HEK293 (cell line): ENCODE results near the gene MTHFD1L.
A peak's percentile ranks its signal among the peaks of the same experiment; 100 is the strongest.

Experiments
- GLI4 ChIP-seq: fragments of 450-650 bp; formaldehyde crosslinking; IDR thresholded peaks from 2 replicates; pipeline ENCODE4 v1.5.1; 2016; ENCODE audit warnings: missing biosample characterization, missing genetic modification characterization
- HOXC10 ChIP-seq: sonication (generic); formaldehyde crosslinking; IDR thresholded peaks from 2 replicates; pipeline ENCODE4 v1.8.1; 2023; ENCODE audit warnings: mild to moderate bottlenecking, missing genetic modification reagents
- SP7 ChIP-seq: fragments of 450-650 bp; formaldehyde crosslinking; IDR thresholded peaks from 2 replicates; pipeline ENCODE4 v1.5.1; 2016; ENCODE audit warnings: missing biosample characterization, missing genetic modification characterization
- YY1 ChIP-seq: fragments of 450-650 bp; formaldehyde crosslinking; IDR thresholded peaks from 2 replicates; pipeline ENCODE4 v1.5.1; 2018; ENCODE audit warnings: missing biosample characterization, missing genetic modification characterization
- ZFP69B ChIP-seq: fragments of 450-650 bp; formaldehyde crosslinking; IDR thresholded peaks from 2 replicates; pipeline ENCODE4 v1.5.1; 2016; ENCODE audit warnings: missing biosample characterization, missing genetic modification characterization
- ZNF133 ChIP-seq: fragments of 450-650 bp; formaldehyde crosslinking; IDR thresholded peaks from 2 replicates; pipeline ENCODE4 v1.5.1; 2016; ENCODE audit warnings: missing biosample characterization, missing genetic modification characterization
- ZNF169 ChIP-seq: fragments of 450-650 bp; formaldehyde crosslinking; IDR thresholded peaks from 2 replicates; pipeline ENCODE4 v1.5.1; 2016; ENCODE audit warnings: missing biosample characterization, missing genetic modification characterization
- ZNF174 ChIP-seq: fragments of 450-650 bp; formaldehyde crosslinking; IDR thresholded peaks from 2 replicates; pipeline ENCODE4 v1.5.0; 2017; ENCODE audit warnings: missing biosample characterization, mild to moderate bottlenecking, missing genetic modification characterization
- ZNF2 ChIP-seq: fragments of 450-650 bp; formaldehyde crosslinking; IDR thresholded peaks from 2 replicates; pipeline ENCODE4 v1.5.1; 2016; ENCODE audit warnings: missing biosample characterization, missing genetic modification characterization
- ZNF239 ChIP-seq: fragments of 450-650 bp; formaldehyde crosslinking; IDR thresholded peaks from 2 replicates; pipeline ENCODE4 v1.5.1; 2016; ENCODE audit warnings: missing biosample characterization, missing genetic modification characterization
- ZNF473 ChIP-seq: fragments of 450-650 bp; formaldehyde crosslinking; IDR thresholded peaks from 2 replicates; pipeline ENCODE4 v1.5.1; 2017; ENCODE audit warnings: missing biosample characterization, missing genetic modification characterization
- ZNF501 ChIP-seq: fragments of 450-650 bp; formaldehyde crosslinking; IDR thresholded peaks from 2 replicates; pipeline ENCODE4 v1.5.1; 2016; ENCODE audit warnings: missing biosample characterization, missing genetic modification characterization
- ZNF571 ChIP-seq: fragments of 450-650 bp; formaldehyde crosslinking; IDR thresholded peaks from 2 replicates; pipeline ENCODE4 v1.5.0; 2017; ENCODE audit warnings: missing biosample characterization, missing genetic modification characterization
- ZNF585B ChIP-seq: fragments of 450-650 bp; formaldehyde crosslinking; IDR thresholded peaks from 2 replicates; pipeline ENCODE4 v1.5.1; 2016; ENCODE audit warnings: missing biosample characterization, missing genetic modification characterization
- ZNF660 ChIP-seq: fragments of 450-650 bp; IDR thresholded peaks from 2 replicates; pipeline ENCODE4 v1.5.1; 2018; ENCODE audit warnings: missing biosample characterization, mild to moderate bottlenecking, missing genetic modification characterization
- ZNF670 ChIP-seq: fragments of 450-650 bp; formaldehyde crosslinking; IDR thresholded peaks from 2 replicates; pipeline ENCODE4 v1.5.1; 2016; ENCODE audit warnings: missing biosample characterization, missing genetic modification characterization, low read depth
- ZNF707 ChIP-seq: fragments of 450-650 bp; formaldehyde crosslinking; IDR thresholded peaks from 2 replicates; pipeline ENCODE4 v1.5.1; 2016; ENCODE audit warnings: missing biosample characterization, missing genetic modification characterization
- ZNF837 ChIP-seq: fragments of 450-650 bp; formaldehyde crosslinking; IDR thresholded peaks from 2 replicates; pipeline ENCODE4 v1.5.1; 2016; ENCODE audit warnings: missing biosample characterization, missing genetic modification characterization
- TF ChIP-seq, protein P1 (sequence below): fragments of 450-650 bp; formaldehyde crosslinking; IDR thresholded peaks from 2 replicates; pipeline ENCODE4; 2016; ENCODE audit warnings: missing biosample characterization, missing genetic modification characterization
- TF ChIP-seq, protein P2 (sequence below): IDR thresholded peaks from 2 replicates; pipeline ENCODE4 v1.6.1; 2011; ENCODE audit warnings: mild to moderate bottlenecking, low read depth, low read length, borderline replicate concordance
- TF ChIP-seq, protein P3 (sequence below): fragments of 450-650 bp; formaldehyde crosslinking; IDR thresholded peaks from 2 replicates; pipeline ENCODE4 v1.5.1; 2016; ENCODE audit warnings: missing biosample characterization, missing genetic modification characterization
- TF ChIP-seq, protein P4 (sequence below): fragments of 450-650 bp; formaldehyde crosslinking; IDR thresholded peaks from 2 replicates; pipeline ENCODE4 v1.5.1; 2017; ENCODE audit warnings: missing biosample characterization, missing genetic modification characterization
- TF ChIP-seq, protein P5 (sequence below): fragments of 450-650 bp; formaldehyde crosslinking; IDR thresholded peaks from 2 replicates; pipeline ENCODE4 v1.5.1; 2016; ENCODE audit warnings: missing biosample characterization, missing genetic modification characterization
- TF ChIP-seq, protein P6 (sequence below): fragments of 450-650 bp; formaldehyde crosslinking; IDR thresholded peaks from 2 replicates; pipeline ENCODE4 v1.5.1; 2016; ENCODE audit warnings: missing biosample characterization, missing genetic modification characterization
- TF ChIP-seq, protein P7 (sequence below): fragments of 450-650 bp; formaldehyde crosslinking; IDR thresholded peaks from 2 replicates; pipeline ENCODE4 v1.5.1; 2016; ENCODE audit warnings: missing biosample characterization, missing genetic modification characterization, borderline replicate concordance
- TF ChIP-seq, protein P8 (sequence below): fragments of 450-650 bp; formaldehyde crosslinking; IDR thresholded peaks from 2 replicates; pipeline ENCODE4 v1.5.1; 2017; ENCODE audit warnings: missing biosample characterization, missing genetic modification characterization

Gene MTHFD1L

DNA sequence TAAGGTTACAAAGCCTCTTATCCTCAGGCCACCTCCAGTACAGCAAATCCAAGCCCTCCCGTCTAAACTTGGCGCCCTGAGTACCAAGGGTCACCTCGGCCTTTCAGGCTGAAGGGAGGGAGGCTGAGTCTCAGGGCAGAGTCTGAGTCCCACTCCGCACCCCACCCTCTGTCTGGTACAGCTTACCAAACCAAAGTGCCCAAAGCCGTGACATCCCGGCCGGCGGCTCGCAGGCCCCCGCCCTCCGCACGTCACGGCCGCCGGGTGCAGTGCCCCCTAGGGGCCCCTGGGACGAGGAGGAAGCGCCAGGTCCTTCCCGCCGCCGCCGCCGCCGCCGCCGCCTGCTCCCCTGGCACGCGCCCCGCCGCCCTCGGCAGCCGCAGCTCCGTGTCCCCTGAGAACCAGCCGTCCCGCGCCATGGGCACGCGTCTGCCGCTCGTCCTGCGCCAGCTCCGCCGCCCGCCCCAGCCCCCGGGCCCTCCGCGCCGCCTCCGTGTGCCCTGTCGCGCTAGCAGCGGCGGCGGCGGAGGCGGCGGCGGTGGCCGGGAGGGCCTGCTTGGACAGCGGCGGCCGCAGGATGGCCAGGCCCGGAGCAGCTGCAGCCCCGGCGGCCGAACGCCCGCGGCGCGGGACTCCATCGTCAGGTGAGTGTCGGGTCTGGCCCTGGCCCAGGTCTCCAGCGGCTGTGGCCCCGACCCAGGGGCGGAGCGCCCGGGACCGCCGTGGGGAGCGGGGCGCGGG lies at the start of gene MTHFD1L (continued):
- TF ChIP-seq, protein P1, sequence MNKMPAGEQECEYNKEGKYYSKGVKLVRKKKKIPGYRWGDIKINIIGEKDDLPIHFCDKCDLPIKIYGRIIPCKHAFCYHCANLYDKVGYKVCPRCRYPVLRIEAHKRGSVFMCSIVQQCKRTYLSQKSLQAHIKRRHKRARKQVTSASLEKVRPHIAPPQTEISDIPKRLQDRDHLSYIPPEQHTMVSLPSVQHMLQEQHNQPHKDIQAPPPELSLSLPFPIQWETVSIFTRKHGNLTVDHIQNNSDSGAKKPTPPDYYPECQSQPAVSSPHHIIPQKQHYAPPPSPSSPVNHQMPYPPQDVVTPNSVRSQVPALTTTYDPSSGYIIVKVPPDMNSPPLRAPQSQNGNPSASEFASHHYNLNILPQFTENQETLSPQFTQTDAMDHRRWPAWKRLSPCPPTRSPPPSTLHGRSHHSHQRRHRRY, result no peak
- TF ChIP-seq ZNF670 (tag by site-specific recombination), result no peak
- TF ChIP-seq GLI4 (tag by site-specific recombination), result no peak
- TF ChIP-seq SP7, result peak; percentile 47
- TF ChIP-seq, protein P2, sequence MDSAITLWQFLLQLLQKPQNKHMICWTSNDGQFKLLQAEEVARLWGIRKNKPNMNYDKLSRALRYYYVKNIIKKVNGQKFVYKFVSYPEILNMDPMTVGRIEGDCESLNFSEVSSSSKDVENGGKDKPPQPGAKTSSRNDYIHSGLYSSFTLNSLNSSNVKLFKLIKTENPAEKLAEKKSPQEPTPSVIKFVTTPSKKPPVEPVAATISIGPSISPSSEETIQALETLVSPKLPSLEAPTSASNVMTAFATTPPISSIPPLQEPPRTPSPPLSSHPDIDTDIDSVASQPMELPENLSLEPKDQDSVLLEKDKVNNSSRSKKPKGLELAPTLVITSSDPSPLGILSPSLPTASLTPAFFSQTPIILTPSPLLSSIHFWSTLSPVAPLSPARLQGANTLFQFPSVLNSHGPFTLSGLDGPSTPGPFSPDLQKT, result no peak; the same call in 1 of the 2 replicates
- no peak for TF ChIP-seq ZNF133
- TF ChIP-seq, protein P3, sequence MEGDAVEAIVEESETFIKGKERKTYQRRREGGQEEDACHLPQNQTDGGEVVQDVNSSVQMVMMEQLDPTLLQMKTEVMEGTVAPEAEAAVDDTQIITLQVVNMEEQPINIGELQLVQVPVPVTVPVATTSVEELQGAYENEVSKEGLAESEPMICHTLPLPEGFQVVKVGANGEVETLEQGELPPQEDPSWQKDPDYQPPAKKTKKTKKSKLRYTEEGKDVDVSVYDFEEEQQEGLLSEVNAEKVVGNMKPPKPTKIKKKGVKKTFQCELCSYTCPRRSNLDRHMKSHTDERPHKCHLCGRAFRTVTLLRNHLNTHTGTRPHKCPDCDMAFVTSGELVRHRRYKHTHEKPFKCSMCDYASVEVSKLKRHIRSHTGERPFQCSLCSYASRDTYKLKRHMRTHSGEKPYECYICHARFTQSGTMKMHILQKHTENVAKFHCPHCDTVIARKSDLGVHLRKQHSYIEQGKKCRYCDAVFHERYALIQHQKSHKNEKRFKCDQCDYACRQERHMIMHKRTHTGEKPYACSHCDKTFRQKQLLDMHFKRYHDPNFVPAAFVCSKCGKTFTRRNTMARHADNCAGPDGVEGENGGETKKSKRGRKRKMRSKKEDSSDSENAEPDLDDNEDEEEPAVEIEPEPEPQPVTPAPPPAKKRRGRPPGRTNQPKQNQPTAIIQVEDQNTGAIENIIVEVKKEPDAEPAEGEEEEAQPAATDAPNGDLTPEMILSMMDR, result peak; percentile 72
- no peak for TF ChIP-seq ZNF585B (tag by site-specific recombination)
- TF ChIP-seq, protein P4, sequence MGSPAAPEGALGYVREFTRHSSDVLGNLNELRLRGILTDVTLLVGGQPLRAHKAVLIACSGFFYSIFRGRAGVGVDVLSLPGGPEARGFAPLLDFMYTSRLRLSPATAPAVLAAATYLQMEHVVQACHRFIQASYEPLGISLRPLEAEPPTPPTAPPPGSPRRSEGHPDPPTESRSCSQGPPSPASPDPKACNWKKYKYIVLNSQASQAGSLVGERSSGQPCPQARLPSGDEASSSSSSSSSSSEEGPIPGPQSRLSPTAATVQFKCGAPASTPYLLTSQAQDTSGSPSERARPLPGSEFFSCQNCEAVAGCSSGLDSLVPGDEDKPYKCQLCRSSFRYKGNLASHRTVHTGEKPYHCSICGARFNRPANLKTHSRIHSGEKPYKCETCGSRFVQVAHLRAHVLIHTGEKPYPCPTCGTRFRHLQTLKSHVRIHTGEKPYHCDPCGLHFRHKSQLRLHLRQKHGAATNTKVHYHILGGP, result no peak
- TF ChIP-seq HOXC10 (CRISPR knock-in tag), result no peak
- TF ChIP-seq ZNF501 (tag by site-specific recombination), result peak; percentile 25; the same call in 1 of the 2 replicates
- TF ChIP-seq ZNF571 (tag by site-specific recombination), result no peak
- no peak for TF ChIP-seq ZFP69B (tag by site-specific recombination)
- TF ChIP-seq YY1, result no peak
- no peak for TF ChIP-seq ZNF707 (tag by site-specific recombination)
- TF ChIP-seq ZNF837 (tag by site-specific recombination), result no peak
- TF ChIP-seq, protein P5, sequence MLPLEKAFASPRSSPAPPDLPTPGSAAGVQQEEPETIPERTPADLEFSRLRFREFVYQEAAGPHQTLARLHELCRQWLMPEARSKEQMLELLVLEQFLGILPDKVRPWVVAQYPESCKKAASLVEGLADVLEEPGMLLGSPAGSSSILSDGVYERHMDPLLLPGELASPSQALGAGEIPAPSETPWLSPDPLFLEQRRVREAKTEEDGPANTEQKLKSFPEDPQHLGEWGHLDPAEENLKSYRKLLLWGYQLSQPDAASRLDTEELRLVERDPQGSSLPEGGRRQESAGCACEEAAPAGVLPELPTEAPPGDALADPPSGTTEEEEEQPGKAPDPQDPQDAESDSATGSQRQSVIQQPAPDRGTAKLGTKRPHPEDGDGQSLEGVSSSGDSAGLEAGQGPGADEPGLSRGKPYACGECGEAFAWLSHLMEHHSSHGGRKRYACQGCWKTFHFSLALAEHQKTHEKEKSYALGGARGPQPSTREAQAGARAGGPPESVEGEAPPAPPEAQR (tag by site-specific recombination), result no peak
- no peak for TF ChIP-seq ZNF239 (tag by site-specific recombination)
- TF ChIP-seq ZNF660 (tag by site-specific recombination), result peak; percentile 74; the same call in 1 of the 2 replicates
- TF ChIP-seq ZNF174 (tag by site-specific recombination), result no peak
- TF ChIP-seq ZNF2, result peak; percentile 54; the same call in 1 of the 2 replicates
- TF ChIP-seq, protein P6, sequence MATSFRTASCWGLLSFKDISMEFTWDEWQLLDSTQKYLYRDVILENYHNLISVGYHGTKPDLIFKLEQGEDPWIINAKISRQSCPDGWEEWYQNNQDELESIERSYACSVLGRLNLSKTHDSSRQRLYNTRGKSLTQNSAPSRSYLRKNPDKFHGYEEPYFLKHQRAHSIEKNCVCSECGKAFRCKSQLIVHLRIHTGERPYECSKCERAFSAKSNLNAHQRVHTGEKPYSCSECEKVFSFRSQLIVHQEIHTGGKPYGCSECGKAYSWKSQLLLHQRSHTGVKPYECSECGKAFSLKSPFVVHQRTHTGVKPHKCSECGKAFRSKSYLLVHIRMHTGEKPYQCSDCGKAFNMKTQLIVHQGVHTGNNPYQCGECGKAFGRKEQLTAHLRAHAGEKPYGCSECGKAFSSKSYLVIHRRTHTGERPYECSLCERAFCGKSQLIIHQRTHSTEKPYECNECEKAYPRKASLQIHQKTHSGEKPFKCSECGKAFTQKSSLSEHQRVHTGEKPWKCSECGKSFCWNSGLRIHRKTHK (tag by site-specific recombination), result no peak
- TF ChIP-seq ZNF473, result no peak
- TF ChIP-seq ZNF169 (tag by site-specific recombination), result no peak
- TF ChIP-seq, protein P7, sequence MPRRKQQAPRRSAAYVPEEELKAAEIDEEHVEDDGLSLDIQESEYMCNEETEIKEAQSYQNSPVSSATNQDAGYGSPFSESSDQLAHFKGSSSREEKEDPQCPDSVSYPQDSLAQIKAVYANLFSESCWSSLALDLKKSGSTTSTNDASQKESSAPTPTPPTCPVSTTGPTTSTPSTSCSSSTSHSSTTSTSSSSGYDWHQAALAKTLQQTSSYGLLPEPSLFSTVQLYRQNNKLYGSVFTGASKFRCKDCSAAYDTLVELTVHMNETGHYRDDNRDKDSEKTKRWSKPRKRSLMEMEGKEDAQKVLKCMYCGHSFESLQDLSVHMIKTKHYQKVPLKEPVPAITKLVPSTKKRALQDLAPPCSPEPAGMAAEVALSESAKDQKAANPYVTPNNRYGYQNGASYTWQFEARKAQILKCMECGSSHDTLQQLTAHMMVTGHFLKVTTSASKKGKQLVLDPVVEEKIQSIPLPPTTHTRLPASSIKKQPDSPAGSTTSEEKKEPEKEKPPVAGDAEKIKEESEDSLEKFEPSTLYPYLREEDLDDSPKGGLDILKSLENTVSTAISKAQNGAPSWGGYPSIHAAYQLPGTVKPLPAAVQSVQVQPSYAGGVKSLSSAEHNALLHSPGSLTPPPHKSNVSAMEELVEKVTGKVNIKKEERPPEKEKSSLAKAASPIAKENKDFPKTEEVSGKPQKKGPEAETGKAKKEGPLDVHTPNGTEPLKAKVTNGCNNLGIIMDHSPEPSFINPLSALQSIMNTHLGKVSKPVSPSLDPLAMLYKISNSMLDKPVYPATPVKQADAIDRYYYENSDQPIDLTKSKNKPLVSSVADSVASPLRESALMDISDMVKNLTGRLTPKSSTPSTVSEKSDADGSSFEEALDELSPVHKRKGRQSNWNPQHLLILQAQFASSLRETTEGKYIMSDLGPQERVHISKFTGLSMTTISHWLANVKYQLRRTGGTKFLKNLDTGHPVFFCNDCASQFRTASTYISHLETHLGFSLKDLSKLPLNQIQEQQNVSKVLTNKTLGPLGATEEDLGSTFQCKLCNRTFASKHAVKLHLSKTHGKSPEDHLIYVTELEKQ (tag by site-specific recombination), result no peak
- TF ChIP-seq, protein P8, sequence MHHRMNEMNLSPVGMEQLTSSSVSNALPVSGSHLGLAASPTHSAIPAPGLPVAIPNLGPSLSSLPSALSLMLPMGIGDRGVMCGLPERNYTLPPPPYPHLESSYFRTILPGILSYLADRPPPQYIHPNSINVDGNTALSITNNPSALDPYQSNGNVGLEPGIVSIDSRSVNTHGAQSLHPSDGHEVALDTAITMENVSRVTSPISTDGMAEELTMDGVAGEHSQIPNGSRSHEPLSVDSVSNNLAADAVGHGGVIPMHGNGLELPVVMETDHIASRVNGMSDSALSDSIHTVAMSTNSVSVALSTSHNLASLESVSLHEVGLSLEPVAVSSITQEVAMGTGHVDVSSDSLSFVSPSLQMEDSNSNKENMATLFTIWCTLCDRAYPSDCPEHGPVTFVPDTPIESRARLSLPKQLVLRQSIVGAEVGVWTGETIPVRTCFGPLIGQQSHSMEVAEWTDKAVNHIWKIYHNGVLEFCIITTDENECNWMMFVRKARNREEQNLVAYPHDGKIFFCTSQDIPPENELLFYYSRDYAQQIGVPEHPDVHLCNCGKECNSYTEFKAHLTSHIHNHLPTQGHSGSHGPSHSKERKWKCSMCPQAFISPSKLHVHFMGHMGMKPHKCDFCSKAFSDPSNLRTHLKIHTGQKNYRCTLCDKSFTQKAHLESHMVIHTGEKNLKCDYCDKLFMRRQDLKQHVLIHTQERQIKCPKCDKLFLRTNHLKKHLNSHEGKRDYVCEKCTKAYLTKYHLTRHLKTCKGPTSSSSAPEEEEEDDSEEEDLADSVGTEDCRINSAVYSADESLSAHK, result no peak
